Loucy (cell line): Measurements from ENCODE around the gene SDHAF3.
"Not testable (repeated sequence)": the region's sequence is repeated elsewhere in the genome, so short reads cannot be mapped to it uniquely, and the experiment has no call there.

Experiments
- H2AFZ ChIP-seq: fragments of 200-600 bp; sonication (generic); 2 replicates; pipeline ENCODE4 v1.6.0; 2016; ENCODE audit warnings: antibody characterized with exemption, mild to moderate bottlenecking, low read length, moderate library complexity
- H3F3A ChIP-seq: fragments of 200-600 bp; 2 replicates; pipeline ENCODE4 v1.6.0; 2016; ENCODE audit warnings: antibody characterized with exemption, low read depth, mild to moderate bottlenecking
- H3K27me3 ChIP-seq: fragments of 200-600 bp; sonication (generic); 2 replicates; pipeline ENCODE4 v1.6.1; 2014; ENCODE audit warnings: low read length, mild to moderate bottlenecking; ENCODE audit not compliant: insufficient read depth, poor library complexity, severe bottlenecking
- H3K36me3 ChIP-seq: fragments of 200-600 bp; sonication (generic); 2 replicates; pipeline ENCODE4 v1.6.1; 2016; ENCODE audit warnings: low read length; ENCODE audit not compliant: insufficient read depth
- H3K4me1 ChIP-seq: fragments of 200-600 bp; sonication (generic); 2 replicates; pipeline ENCODE4 v1.5.1; 2014; ENCODE audit warnings: low read length, mild to moderate bottlenecking; ENCODE audit not compliant: insufficient read depth, poor library complexity, severe bottlenecking
- H3K4me2 ChIP-seq: fragments of 200-600 bp; sonication (generic); 2 replicates; pipeline ENCODE4 v1.6.0; 2014; ENCODE audit warnings: antibody characterized with exemption, low read length, low read depth, mild to moderate bottlenecking; ENCODE audit not compliant: poor library complexity, severe bottlenecking
- H3K4me3 ChIP-seq: fragments of 200-600 bp; sonication (generic); 2 replicates; pipeline ENCODE4 v1.5.1; 2014; ENCODE audit warnings: low read length, mild to moderate bottlenecking, mixed read lengths; ENCODE audit not compliant: poor library complexity, severe bottlenecking
- H3K79me2 ChIP-seq: fragments of 200-600 bp; sonication (generic); 2 replicates; pipeline ENCODE4 v1.6.1; 2014; ENCODE audit warnings: low read length; ENCODE audit not compliant: insufficient read depth
- H3K9ac ChIP-seq: fragments of 200-600 bp; sonication (generic); 2 replicates; pipeline ENCODE4 v1.6.0; 2014; ENCODE audit warnings: mild to moderate bottlenecking, low read depth, low read length, moderate library complexity; ENCODE audit not compliant: poor library complexity, severe bottlenecking
- H3K9me2 ChIP-seq: fragments of 200-600 bp; sonication (generic); replicated peaks from 2 replicates; pipeline ENCODE4 v1.6.1; 2016; ENCODE audit warnings: low read depth, low read length, mixed read lengths
- H3K9me3 ChIP-seq: fragments of 200-600 bp; sonication (generic); 2 replicates; pipeline ENCODE4 v1.6.1; 2014; ENCODE audit warnings: mild to moderate bottlenecking, antibody characterized with exemption, low read length, low read depth; ENCODE audit not compliant: insufficient read depth
- H4K20me1 ChIP-seq: fragments of 200-600 bp; sonication (generic); 2 replicates; pipeline ENCODE4 v1.6.0; 2014; ENCODE audit warnings: antibody characterized with exemption, low read length, mild to moderate bottlenecking; ENCODE audit not compliant: insufficient read depth, poor library complexity, severe bottlenecking
- EZH2phosphoT487 ChIP-seq: fragments of 200-600 bp; IDR thresholded peaks from 2 replicates; pipeline ENCODE4 v1.6.1; 2018; ENCODE audit warnings: antibody characterized with exemption, mild to moderate bottlenecking, moderate library complexity, borderline replicate concordance
- TF ChIP-seq, protein P1 (sequence below): fragments of 200-600 bp; sonication (generic); conservative IDR thresholded peaks from 2 replicates; pipeline ENCODE4 v1.5.1; 2014; ENCODE audit warnings: mild to moderate bottlenecking, antibody characterized with exemption, low read length

SDHAF3 gene

DNA sequence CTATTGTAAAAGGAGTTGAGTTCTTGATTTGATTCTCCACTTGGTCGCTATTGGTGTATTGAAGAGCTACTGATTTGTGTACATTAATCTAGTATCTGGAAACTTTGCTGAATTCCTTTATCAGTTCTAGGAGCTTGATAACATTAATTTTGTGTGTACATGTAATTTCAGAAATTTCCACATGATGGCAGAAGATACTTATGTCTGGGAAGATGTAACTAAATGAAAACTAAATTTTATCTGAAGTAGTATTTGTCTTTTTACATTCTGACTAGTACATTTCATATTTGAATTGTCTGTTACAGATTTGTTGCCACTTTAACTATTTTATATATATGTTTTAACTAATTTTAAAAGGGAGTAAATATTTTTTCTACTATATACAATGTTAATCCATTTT, 27.6 kb downstream of the SDHAF3 start:
- Histone ChIP-seq H3K4me2 (no peak overlapping the region), H3K9me3 (no peaks in the 10 kb centered on the region), H3K4me1 (no peaks in the 10 kb centered on the region), H3K36me3 (no peaks in the 10 kb centered on the region), H2AFZ (no peak overlapping the region), H3F3A (no peaks in the 10 kb centered on the region), H4K20me1 (no peaks in the 10 kb centered on the region), H3K79me2 (no peaks in the 10 kb centered on the region), H3K9me2 (no peaks in the 10 kb centered on the region), H3K27me3 (no peaks in the 10 kb centered on the region), H3K9ac (no peak overlapping the region), H3K4me3 (no peak overlapping the region)
- TF ChIP-seq, protein P1, sequence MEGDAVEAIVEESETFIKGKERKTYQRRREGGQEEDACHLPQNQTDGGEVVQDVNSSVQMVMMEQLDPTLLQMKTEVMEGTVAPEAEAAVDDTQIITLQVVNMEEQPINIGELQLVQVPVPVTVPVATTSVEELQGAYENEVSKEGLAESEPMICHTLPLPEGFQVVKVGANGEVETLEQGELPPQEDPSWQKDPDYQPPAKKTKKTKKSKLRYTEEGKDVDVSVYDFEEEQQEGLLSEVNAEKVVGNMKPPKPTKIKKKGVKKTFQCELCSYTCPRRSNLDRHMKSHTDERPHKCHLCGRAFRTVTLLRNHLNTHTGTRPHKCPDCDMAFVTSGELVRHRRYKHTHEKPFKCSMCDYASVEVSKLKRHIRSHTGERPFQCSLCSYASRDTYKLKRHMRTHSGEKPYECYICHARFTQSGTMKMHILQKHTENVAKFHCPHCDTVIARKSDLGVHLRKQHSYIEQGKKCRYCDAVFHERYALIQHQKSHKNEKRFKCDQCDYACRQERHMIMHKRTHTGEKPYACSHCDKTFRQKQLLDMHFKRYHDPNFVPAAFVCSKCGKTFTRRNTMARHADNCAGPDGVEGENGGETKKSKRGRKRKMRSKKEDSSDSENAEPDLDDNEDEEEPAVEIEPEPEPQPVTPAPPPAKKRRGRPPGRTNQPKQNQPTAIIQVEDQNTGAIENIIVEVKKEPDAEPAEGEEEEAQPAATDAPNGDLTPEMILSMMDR, result peak; percentile 56
- TF ChIP-seq EZH2phosphoT487, result no peak

DNA sequence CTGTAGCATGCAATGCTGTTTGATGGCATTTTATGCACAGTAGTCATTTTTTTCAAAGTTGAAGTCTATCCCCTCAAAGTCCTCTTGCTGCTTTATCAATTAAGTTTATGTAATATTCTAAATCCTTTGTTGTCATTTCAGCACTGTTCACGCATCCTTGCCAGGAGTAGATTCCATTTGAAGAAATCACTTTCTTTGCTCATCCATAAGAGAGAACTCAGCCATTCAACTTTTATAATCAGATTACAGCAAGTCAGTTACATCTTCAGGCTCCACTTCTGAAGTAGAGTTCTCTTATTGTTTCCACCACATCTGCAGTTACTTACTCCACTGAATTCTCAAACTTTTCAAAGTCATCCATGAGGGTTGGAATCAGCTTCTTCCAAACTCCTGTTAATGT, 32.3 kb downstream of the SDHAF3 start:
- no peaks in the 10 kb centered on the region for H3K9me2 ChIP-seq
- no peak overlapping the region for H3K9ac ChIP-seq
- H3K4me3 ChIP-seq, result no peak overlapping the region
- H3F3A ChIP-seq, result no peaks in the 10 kb centered on the region
- no peak overlapping the region for H3K4me2 ChIP-seq
- H2AFZ ChIP-seq, result no peak overlapping the region
- H3K9me3 ChIP-seq, result no peaks in the 10 kb centered on the region
- H3K36me3 ChIP-seq, result no peaks in the 10 kb centered on the region
- no peaks in the 10 kb centered on the region for H3K4me1 ChIP-seq
- no peaks in the 10 kb centered on the region for H3K79me2 ChIP-seq
- H4K20me1 ChIP-seq, result no peaks in the 10 kb centered on the region
- TF ChIP-seq EZH2phosphoT487, result no peak
- TF ChIP-seq, protein P1, result no peak
- H3K27me3 ChIP-seq, result no peaks in the 10 kb centered on the region

DNA sequence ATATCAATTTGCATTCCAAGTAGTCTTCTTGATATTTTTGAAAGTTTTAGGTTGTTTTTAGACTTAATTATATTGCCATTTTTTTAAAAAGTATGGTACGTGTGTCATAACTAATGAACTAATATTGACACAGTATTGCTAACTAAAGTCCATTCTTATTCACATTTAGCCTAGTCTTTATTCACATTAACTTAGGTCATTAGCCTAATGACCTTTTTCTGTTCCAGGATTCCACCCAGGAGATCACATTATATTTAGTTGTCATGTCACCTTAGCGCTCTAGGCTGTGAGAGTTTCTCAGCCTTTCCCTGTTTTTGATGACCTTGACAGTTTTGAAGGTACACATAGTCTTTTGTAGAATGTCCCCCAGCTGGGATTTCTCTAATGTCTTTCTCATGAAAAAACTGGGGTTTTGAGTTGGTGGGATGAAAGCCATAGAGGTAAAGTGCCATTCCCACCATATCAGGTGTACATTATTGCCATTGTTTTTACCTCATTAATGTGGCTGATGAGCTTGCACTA, 38.5 kb downstream of the SDHAF3 start:
- no peak for TF ChIP-seq EZH2phosphoT487
- TF ChIP-seq, protein P1, result no peak
- no peaks in the 10 kb centered on the region for H3K4me1 ChIP-seq
- no peaks in the 10 kb centered on the region for H4K20me1 ChIP-seq
- H3K79me2 ChIP-seq, result no peaks in the 10 kb centered on the region
- H2AFZ ChIP-seq, result no peak overlapping the region
- H3K4me3 ChIP-seq, result no peak overlapping the region
- no peaks in the 10 kb centered on the region for H3K9me2 ChIP-seq
- H3K9ac ChIP-seq, result no peak overlapping the region
- H3K27me3 ChIP-seq, result no peaks in the 10 kb centered on the region
- no peaks in the 10 kb centered on the region for H3K36me3 ChIP-seq
- H3F3A ChIP-seq, result no peaks in the 10 kb centered on the region
- H3K4me2 ChIP-seq, result no peak overlapping the region
- no peaks in the 10 kb centered on the region; the same call in 1 of the 2 replicates for H3K9me3 ChIP-seq

DNA sequence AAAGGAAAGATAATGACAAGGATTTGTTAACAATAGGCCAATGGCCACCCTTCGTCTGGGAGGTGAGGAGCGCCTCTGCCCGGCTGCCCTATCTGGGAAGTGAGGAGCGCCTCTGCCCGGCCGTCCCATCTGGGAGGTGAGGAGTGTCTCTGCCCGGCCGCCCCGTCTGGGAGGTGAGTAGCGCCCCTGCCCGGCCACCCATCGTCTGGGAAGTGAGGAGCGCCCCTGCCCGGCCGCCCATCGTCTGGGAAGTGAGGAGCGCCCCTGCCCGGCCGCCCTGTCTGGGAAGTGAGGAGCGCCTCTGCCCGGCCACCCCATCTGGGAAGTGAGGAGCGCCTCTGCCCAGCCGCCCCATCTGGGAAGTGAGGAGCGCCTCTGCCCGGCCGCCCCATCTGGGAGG, 42.5 kb downstream of the SDHAF3 start:
- not testable (repeated sequence) for H3K4me3 ChIP-seq, H3K4me1 ChIP-seq, H3K4me2 ChIP-seq, H3K9me2 ChIP-seq, H3F3A ChIP-seq, H3K9ac ChIP-seq, H3K27me3 ChIP-seq, H3K9me3 ChIP-seq, H3K79me2 ChIP-seq, H3K36me3 ChIP-seq, H2AFZ ChIP-seq, H4K20me1 ChIP-seq

DNA sequence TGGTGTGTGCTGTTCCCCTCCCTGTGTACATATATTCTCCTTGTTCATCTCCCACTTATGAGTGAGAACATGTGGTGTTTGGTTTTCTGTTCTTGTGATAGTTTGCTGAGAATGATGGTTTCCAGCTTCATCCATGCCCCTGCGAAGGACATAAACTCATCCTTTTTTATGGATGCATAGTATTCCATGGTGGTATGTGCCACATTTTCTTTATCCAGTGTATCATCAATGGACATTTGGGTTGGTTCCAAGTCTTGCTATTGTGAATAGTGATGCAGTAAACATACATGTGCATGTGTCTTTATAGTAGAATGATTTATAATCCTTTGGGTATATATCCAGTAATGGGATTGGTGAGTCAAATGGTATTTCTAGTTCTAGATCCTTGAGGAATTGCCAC, 44.1 kb downstream of the SDHAF3 start:
- not testable (repeated sequence) for H3K27me3 ChIP-seq, H3K36me3 ChIP-seq, H4K20me1 ChIP-seq, H3F3A ChIP-seq, H3K9me2 ChIP-seq, H3K4me1 ChIP-seq, H3K4me3 ChIP-seq, H3K9me3 ChIP-seq, H3K4me2 ChIP-seq, H3K9ac ChIP-seq, H2AFZ ChIP-seq, H3K79me2 ChIP-seq
